ENCODE results near the gene FXYD1.

GRCh38 chr19:35106898-35107541 is 31.6 kb upstream of the FXYD1 start:
- no peak for TF ChIP-seq EZH2 (IDR thresholded peaks at IDR 0.05; ENCODE audit: low read depth, unreplicated experiment)
- TF ChIP-seq CTCF (conservative IDR thresholded peaks at IDR 0.05; ENCODE audit: low read depth in 2 of 2) = no peak
- TF ChIP-seq ETS1 (IDR thresholded peaks at IDR 0.05) = no peak
- TF ChIP-seq CREB1 (CRISPR knock-in tag; IDR thresholded peaks at IDR 0.05; ENCODE audit: low read depth) = no peak
- TF ChIP-seq JUNB (IDR thresholded peaks at IDR 0.05; ENCODE audit: unreplicated experiment) = no peak
- no peak for TF ChIP-seq REST (IDR thresholded peaks at IDR 0.05; ENCODE audit: unreplicated experiment)
- TF ChIP-seq POLR2AphosphoS5 (IDR thresholded peaks at IDR 0.05; ENCODE audit: low read depth) = no peak
- no peak for TF ChIP-seq EZH2phosphoT487 (IDR thresholded peaks at IDR 0.05; ENCODE audit: unreplicated experiment)
- no peak for TF ChIP-seq NANOG (IDR thresholded peaks at IDR 0.05; ENCODE audit: borderline replicate concordance)
- TF ChIP-seq ZNF114 (CRISPR knock-in tag; IDR thresholded peaks at IDR 0.05) = no peak
